HG03432 (cell line): Measurements from ENCODE around the gene SYCP3.
"Not testable (repeated sequence)": the region's sequence is repeated elsewhere in the genome, so short reads cannot be mapped to it uniquely, and the experiment has no call there.

Source experiments
- ATAC-seq: cut with Tn5 transposase; IDR thresholded peaks from one replicate; pipeline ENCODE4 v1.9.1; 2021; ENCODE audit warnings: mild to moderate bottlenecking, moderate library complexity; ENCODE audit not compliant: unreplicated experiment

The SYCP3 gene

GRCh38 chr12:101685092-101685491 lies 54.2 kb downstream of the SYCP3 start:
- no peak for ATAC-seq

DNA sequence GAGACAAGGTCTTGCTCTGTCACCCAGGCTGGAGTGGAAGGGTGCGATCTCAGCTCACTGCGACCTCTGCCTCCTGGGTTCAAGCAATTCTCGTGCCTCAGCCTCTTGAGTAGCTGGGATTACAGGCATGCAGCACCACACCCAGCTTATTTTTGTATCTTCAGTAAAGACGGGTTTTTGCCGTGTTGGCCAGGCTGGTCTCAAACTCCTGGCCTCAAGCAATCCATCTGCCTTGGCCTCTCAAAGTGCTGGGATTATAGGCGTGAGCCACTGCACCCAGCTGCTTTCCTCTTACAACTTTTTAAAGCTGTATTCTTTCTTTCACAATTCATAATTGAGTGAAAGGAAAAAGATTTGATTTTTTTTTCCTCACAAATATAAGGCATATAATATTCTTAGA lies 57.6 kb downstream of the SYCP3 start:
- ATAC-seq, result not testable (repeated sequence)

DNA sequence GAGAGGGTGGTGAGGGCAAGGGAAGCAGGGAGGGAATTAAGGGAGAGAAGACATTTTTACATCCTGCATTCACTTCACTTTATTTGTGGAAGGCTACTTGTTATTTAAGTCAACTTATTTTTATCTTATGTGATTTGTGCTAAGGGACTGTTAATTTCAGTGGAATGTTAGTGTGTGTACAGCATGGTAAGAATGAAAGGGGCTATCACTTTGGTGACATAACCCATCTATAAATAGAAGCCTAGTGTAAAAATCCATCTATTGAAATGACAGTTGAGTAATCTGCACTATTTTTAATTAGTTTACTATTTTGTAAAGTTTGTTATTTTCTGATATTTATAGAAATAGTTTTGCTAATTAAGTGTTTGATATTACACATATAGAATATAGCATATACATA lies 58.6 kb downstream of the SYCP3 start:
- no peak for ATAC-seq

- ATAC-seq, result no peak
Observed at GRCh38 chr12:101680240-101680639, 59.0 kb downstream of the SYCP3 start.
